Neuron (in vitro differentiated cells): ENCODE data around the gene CCDC43.
A peak's percentile ranks its signal among the peaks of the same experiment; 100 is the strongest.
"Not testable (repeated sequence)": the region's sequence is repeated elsewhere in the genome, so short reads cannot be mapped to it uniquely, and the experiment has no call there.

ENCODE experiments used
- H2AFZ ChIP-seq: one replicate; pipeline ENCODE4 v1.6.1; 2013; ENCODE audit warnings: low read depth, mild to moderate bottlenecking, inconsistent platforms, low read length, moderate library complexity
- H3K27me3 ChIP-seq: one replicate; pipeline ENCODE4 v1.6.1; 2013; ENCODE audit warnings: low read length; ENCODE audit not compliant: insufficient read depth
- H3K36me3 ChIP-seq: one replicate; pipeline ENCODE4 v1.6.1; 2013; ENCODE audit warnings: low read length; ENCODE audit not compliant: insufficient read depth
- H3K4me1 ChIP-seq: one replicate; pipeline ENCODE4 v1.6.1; 2013; ENCODE audit warnings: low read length; ENCODE audit not compliant: insufficient read depth
- H3K4me3 ChIP-seq: 2 replicates; pipeline ENCODE4 v1.5.1; 2013; ENCODE audit warnings: mild to moderate bottlenecking, low read length, moderate library complexity
- H3K9me3 ChIP-seq: one replicate; pipeline ENCODE4 v1.6.1; 2013; ENCODE audit warnings: low read length

Gene CCDC43

GRCh38 chr17:44690746-44691306 lies 1.2 kb upstream of the CCDC43 start:
- peaks cover 11% of the 10 kb centered on the region for H3K4me1 ChIP-seq
- H2AFZ ChIP-seq, H3K9me3 ChIP-seq, H3K36me3 ChIP-seq, H3K4me3 ChIP-seq, H3K27me3 ChIP-seq: not testable (repeated sequence)

GRCh38 chr17:44688675-44689476 lies 700 bp downstream of the CCDC43 start:
- Histone ChIP-seq H3K9me3 (no peaks in the 10 kb centered on the region), H2AFZ (peak overlapping the region; percentile 97), H3K36me3 (peaks cover 7% of the 10 kb centered on the region), H3K4me3 (peak overlapping the region; percentile 97), H3K27me3 (no peaks in the 10 kb centered on the region), H3K4me1 (peaks cover 11% of the 10 kb centered on the region)

GRCh38 chr17:44688200-44688599 lies 1.4 kb downstream of the CCDC43 start:
- Histone ChIP-seq H3K27me3 (no peaks in the 10 kb centered on the region), H3K4me3 (peak overlapping the region; percentile 97), H3K9me3 (no peaks in the 10 kb centered on the region), H3K36me3 (peaks cover 11% of the 10 kb centered on the region), H3K4me1 (peaks cover 11% of the 10 kb centered on the region), H2AFZ (no peak overlapping the region)

- Histone ChIP-seq H3K36me3 (peaks cover 14% of the 10 kb centered on the region), H3K4me3 (no peak overlapping the region), H2AFZ (no peak overlapping the region), H3K27me3 (no peaks in the 10 kb centered on the region), H3K4me1 (peaks cover 11% of the 10 kb centered on the region), H3K9me3 (no peaks in the 10 kb centered on the region)
Observed at GRCh38 chr17:44687756-44688155, 1.8 kb downstream of the CCDC43 start.

GRCh38 chr17:44683303-44683702 lies 6.3 kb downstream of the CCDC43 start:
- peaks cover 38% of the 10 kb centered on the region for H3K36me3 ChIP-seq
- not testable (repeated sequence) for H3K27me3 ChIP-seq, H2AFZ ChIP-seq, H3K9me3 ChIP-seq, H3K4me1 ChIP-seq, H3K4me3 ChIP-seq

- Histone ChIP-seq H2AFZ (no peak overlapping the region), H3K4me1 (no peaks in the 10 kb centered on the region), H3K36me3 (peaks cover 27% of the 10 kb centered on the region), H3K4me3 (no peak overlapping the region), H3K27me3 (no peaks in the 10 kb centered on the region), H3K9me3 (no peaks in the 10 kb centered on the region)
Observed at GRCh38 chr17:44677136-44677535, 12.4 kb downstream of the CCDC43 start.

- Histone ChIP-seq H3K27me3 (no peaks in the 10 kb centered on the region), H3K4me3 (no peak overlapping the region), H2AFZ (no peak overlapping the region), H3K36me3 (peaks cover 12% of the 10 kb centered on the region), H3K9me3 (no peaks in the 10 kb centered on the region), H3K4me1 (no peaks in the 10 kb centered on the region)
Observed at GRCh38 chr17:44673893-44674292, 15.7 kb downstream of the CCDC43 start.

GRCh38 chr17:44672479-44673093 lies 17.0 kb downstream of the CCDC43 start:
- Histone ChIP-seq H3K4me1 (no peaks in the 10 kb centered on the region), H3K27me3 (no peaks in the 10 kb centered on the region), H2AFZ (no peak overlapping the region), H3K36me3 (peaks cover 1% of the 10 kb centered on the region), H3K4me3 (no peak overlapping the region), H3K9me3 (no peaks in the 10 kb centered on the region)

GRCh38 chr17:44666006-44666405 lies 23.6 kb downstream of the CCDC43 start:
- Histone ChIP-seq H3K9me3 (no peaks in the 10 kb centered on the region), H3K27me3 (no peaks in the 10 kb centered on the region), H3K4me1 (no peaks in the 10 kb centered on the region), H2AFZ (no peak overlapping the region), H3K4me3 (no peak overlapping the region), H3K36me3 (no peaks in the 10 kb centered on the region)

- H3K4me3 ChIP-seq: no peak overlapping the region
- no peaks in the 10 kb centered on the region for H3K9me3 ChIP-seq
- no peaks in the 10 kb centered on the region for H3K27me3 ChIP-seq
- H3K4me1 ChIP-seq: no peaks in the 10 kb centered on the region
- H3K36me3 ChIP-seq: no peaks in the 10 kb centered on the region
- no peak overlapping the region for H2AFZ ChIP-seq
Observed at GRCh38 chr17:44664867-44665266, 24.7 kb downstream of the CCDC43 start.

- no peaks in the 10 kb centered on the region for H3K27me3 ChIP-seq
- no peaks in the 10 kb centered on the region for H3K9me3 ChIP-seq
- no peaks in the 10 kb centered on the region for H3K36me3 ChIP-seq
- H3K4me3 ChIP-seq: no peak overlapping the region
- H3K4me1 ChIP-seq: no peaks in the 10 kb centered on the region
- no peak overlapping the region for H2AFZ ChIP-seq
Observed at GRCh38 chr17:44663095-44663494, 26.5 kb downstream of the CCDC43 start.

GRCh38 chr17:44661835-44662234 lies 27.7 kb downstream of the CCDC43 start:
- H3K9me3 ChIP-seq: peaks cover 3% of the 10 kb centered on the region
- H3K27me3 ChIP-seq: peaks cover 6% of the 10 kb centered on the region
- H3K4me1 ChIP-seq: no peaks in the 10 kb centered on the region
- no peak overlapping the region for H3K4me3 ChIP-seq
- H3K36me3 ChIP-seq: no peaks in the 10 kb centered on the region
- H2AFZ ChIP-seq: no peak overlapping the region

- no peaks in the 10 kb centered on the region for H3K4me1 ChIP-seq
- H3K4me3 ChIP-seq: no peak within 1 kb of the TSS
- no peaks in the 10 kb centered on the region for H3K36me3 ChIP-seq
- H2AFZ ChIP-seq: peak within 1 kb of the TSS; percentile 74
- H3K27me3 ChIP-seq: peaks cover 21% of the 10 kb centered on the region
- peaks cover 9% of the 10 kb centered on the region for H3K9me3 ChIP-seq
Observed at GRCh38 chr17:44655983-44656710, 33.4 kb downstream of the CCDC43 start, which contains the start of gene MEIOC. Gene MEIOC (plus strand): TSS chr17:44656468. CDS start chr17:44656614, 146 bp downstream.
